GM12875 (cell line): ENCODE data around the gene ZCCHC7.
"Not testable (repeated sequence)": the region's sequence is repeated elsewhere in the genome, so short reads cannot be mapped to it uniquely, and the experiment has no call there.

ENCODE experiments used
- H3K4me3 ChIP-seq: one replicate; pipeline ENCODE4 v1.5.1; 2011; ENCODE audit warnings: low read depth, low read length, control low read depth
- CTCF ChIP-seq: IDR thresholded peaks from 2 replicates; pipeline ENCODE4 v1.5.1; 2011; ENCODE audit warnings: low read depth, mild to moderate bottlenecking, control low read depth, inconsistent platforms, low read length, moderate library complexity, borderline replicate concordance; ENCODE audit not compliant: insufficient read depth

Gene ZCCHC7

GRCh38 chr9:37119907-37120842 is at the start of gene ZCCHC7:
Gene ZCCHC7, plus strand, starts transcription at chr9:37120574.
- H3K4me3 ChIP-seq = peak within 1 kb of the TSS; percentile 77
- no peak for TF ChIP-seq CTCF

DNA sequence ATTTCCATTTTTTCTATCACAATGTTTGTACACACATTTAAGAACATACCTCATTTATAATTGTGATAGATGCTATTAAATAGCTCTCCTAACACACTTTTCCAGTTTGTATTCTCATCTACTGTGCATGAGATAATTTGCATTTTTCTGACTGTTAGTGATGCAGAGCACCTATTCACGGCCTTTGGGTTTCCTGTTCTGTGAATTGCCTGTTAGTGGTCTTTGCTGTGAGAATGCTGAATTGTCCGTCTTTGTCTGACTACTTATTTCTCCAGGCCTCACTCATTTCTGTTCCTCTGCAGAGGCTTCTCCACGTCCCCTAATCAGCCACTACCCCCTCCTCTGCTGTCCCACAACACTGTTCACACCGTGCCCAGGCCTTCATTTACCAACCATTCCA is 45.6 kb upstream of the ZCCHC7 start:
- not testable (repeated sequence) for H3K4me3 ChIP-seq

DNA sequence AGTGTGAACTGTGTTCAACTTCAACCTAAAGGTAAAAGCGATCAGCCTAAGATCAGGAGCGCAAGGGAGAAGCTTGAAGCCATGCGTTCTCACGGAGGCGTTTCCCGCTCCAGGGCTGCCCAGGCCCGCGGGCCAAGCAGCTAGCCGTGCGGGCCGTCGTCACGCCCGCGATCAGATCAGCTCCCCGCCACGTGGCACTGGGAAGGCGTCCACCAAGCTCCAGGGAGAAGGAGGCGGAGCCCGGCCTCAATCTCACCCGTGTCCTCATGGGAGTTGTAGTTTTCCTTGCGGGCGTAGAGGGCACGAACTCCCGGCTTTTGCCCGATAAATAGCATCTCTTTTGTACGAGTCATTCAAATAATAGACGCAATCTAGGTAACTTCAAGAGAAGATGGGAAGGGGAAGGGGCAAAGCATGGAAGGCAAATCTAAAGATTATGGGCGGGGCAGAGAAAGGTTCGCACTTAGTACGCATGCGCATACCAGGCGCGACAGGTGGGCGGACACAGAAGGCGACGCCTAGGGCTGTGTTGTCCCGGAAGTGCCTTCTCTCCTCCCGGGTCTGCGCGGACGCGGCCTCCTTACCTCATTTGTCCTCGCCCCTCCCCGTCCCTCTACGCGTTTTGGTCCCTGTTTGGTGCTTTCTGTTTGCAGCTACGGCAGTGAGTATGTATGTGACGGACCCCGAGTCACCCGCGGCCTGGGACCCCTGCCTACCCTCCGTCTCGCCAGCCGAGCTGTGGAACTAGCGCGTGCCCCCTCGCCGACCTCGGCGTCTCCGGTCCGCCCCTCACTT is 40.8 kb upstream of the ZCCHC7 start:
- peak overlapping the region; percentile 97 for H3K4me3 ChIP-seq
- no peak for TF ChIP-seq CTCF

DNA sequence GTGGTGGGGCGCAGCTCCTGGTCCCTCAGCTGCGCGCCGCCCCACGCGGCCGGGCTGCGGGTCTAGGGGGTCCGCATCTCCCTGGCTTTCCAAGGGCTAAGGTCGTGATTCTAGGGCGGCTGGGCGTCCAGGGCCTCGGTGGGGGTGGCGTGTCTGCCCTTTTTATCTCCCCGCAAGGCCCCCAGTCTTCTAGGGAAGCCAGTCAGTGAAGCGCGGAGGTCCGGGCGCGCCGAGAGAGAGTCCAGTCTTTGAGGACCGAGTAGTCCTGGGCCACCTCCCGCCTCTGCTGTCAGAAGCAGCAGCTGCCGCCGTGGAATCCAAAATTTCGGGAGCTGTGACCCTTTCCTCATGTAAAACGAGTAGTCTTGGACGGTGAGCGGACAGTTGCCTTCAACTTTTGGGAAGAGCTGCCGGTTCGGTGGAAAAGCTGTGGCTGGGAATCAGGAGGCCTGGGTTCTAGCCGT is 40.2 kb upstream of the ZCCHC7 start:
- peak overlapping the region; percentile 97 for H3K4me3 ChIP-seq

- H3K4me3 ChIP-seq = peak overlapping the region; percentile 97
These were observed 38.9 kb upstream of the ZCCHC7 start for GRCh38 chr9:37081507-37081906.

- peak overlapping the region; percentile 16 for H3K4me3 ChIP-seq
- no peak for TF ChIP-seq CTCF
These were observed 38.1 kb upstream of the ZCCHC7 start for GRCh38 chr9:37082214-37082765.

DNA sequence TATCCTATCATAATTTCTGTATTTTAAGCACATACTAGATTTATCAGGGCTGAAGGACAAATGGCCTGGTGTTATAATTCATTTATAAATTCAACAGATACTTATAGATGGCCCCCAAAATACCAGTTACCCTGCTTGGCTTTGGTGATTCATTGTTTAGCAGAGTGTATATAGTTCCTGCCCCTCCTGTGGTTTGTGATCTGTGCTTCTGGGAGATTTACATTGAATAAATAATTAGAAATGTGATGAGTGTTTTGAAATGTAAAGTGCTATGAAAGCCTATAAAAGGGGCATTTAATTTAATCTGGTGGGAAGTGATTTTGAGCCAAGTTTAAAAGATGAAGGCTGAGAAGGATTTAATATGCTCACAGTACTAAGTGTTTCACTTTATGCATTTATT is 36.7 kb upstream of the ZCCHC7 start:
- no peak for TF ChIP-seq CTCF

GRCh38 chr9:37085233-37085632 is 35.1 kb upstream of the ZCCHC7 start:
- no peak for TF ChIP-seq CTCF
- no peak overlapping the region for H3K4me3 ChIP-seq

More for the DNA sequence above, 36.7 kb upstream of the ZCCHC7 start:
- H3K4me3 ChIP-seq = no peak overlapping the region

DNA sequence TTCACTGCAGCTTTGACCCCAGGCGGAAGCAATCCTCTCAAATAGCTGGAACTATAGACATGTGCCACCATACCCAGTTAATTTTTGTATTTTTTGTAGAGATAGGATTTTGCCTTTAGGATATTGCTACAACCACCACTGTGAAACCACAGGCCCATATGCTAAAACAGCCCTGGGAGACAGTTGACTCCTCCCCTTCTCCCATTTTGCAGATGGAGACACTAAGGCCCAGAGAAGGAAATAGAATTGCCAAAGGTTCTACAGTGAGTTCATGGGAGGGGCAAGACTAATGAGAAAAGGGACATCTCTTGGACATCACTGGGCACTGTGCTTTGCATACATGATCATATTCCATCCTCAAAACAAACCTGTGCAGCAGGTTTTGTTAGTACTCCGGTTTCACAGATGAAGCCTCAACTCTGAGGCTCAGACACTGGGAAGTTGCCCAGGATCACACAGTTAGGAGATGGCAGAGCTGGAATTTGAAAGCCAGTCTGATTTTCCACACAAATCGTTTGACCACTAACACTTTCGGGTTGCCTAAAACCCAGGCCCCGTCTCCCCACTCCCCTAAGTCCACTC is 27.6 kb upstream of the ZCCHC7 start:
- H3K4me3 ChIP-seq = not testable (repeated sequence)
